Measurements from ENCODE around the gene CPNE1. TPM values are rescaled to one million over a fixed set of nuclear protein-coding genes. Genes with fewer than 3 reads are reported as not detected.

CPNE1 gene
- total RNA-seq, 1 experiment from 2014 or later: 217 TPM

GRCh38 chr20:35637276-35637675 lies 27.4 kb downstream of the CPNE1 start:
- ATAC-seq: no peak
- ChIA-PET CTCF (no interaction called here), POLR2A (interaction anchor here (0.5 kb wide), 1 partner anchor 9 kb away, joined by 8 read pairs; no protein-coding TSS in a partner anchor)
- no peaks in the 10 kb centered on the region for H3K36me3 ChIP-seq (ENCODE audit: control insufficient read depth, insufficient read depth, low read length)
- no TSS peak for BruUV-seq (replicated peaks)
- no peak overlapping the region for H3K27ac ChIP-seq (ENCODE audit: low read length)
- TF ChIP-seq TCF7L2 (IDR thresholded peaks at IDR 0.05; ENCODE audit: low read depth, low read length): no peak
- no peak for TF ChIP-seq POLR2AphosphoS5 (IDR thresholded peaks at IDR 0.05; ENCODE audit: low read depth, low read length)
- TF ChIP-seq, protein P1, sequence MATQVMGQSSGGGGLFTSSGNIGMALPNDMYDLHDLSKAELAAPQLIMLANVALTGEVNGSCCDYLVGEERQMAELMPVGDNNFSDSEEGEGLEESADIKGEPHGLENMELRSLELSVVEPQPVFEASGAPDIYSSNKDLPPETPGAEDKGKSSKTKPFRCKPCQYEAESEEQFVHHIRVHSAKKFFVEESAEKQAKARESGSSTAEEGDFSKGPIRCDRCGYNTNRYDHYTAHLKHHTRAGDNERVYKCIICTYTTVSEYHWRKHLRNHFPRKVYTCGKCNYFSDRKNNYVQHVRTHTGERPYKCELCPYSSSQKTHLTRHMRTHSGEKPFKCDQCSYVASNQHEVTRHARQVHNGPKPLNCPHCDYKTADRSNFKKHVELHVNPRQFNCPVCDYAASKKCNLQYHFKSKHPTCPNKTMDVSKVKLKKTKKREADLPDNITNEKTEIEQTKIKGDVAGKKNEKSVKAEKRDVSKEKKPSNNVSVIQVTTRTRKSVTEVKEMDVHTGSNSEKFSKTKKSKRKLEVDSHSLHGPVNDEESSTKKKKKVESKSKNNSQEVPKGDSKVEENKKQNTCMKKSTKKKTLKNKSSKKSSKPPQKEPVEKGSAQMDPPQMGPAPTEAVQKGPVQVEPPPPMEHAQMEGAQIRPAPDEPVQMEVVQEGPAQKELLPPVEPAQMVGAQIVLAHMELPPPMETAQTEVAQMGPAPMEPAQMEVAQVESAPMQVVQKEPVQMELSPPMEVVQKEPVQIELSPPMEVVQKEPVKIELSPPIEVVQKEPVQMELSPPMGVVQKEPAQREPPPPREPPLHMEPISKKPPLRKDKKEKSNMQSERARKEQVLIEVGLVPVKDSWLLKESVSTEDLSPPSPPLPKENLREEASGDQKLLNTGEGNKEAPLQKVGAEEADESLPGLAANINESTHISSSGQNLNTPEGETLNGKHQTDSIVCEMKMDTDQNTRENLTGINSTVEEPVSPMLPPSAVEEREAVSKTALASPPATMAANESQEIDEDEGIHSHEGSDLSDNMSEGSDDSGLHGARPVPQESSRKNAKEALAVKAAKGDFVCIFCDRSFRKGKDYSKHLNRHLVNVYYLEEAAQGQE (IDR thresholded peaks at IDR 0.05; ENCODE audit: insufficient read depth in 1 of 2, low read depth in 2 of 2, low read length in 1 of 2): no peak
- TF ChIP-seq CTCF (IDR thresholded peaks at IDR 0.05): no peak
- TF ChIP-seq SIN3A (IDR thresholded peaks at IDR 0.05; ENCODE audit: borderline replicate concordance, insufficient read depth, low read depth, low read length): no peak
- DNase-seq (ENCODE audit: low read depth, low spot score): no peak
- intact Hi-C loops (cut with micrococcal nuclease; ENCODE audit: unreplicated experiment): no loop called here
- H3K4me1 ChIP-seq (ENCODE audit: control insufficient read depth, insufficient read depth, low read length): no peaks in the 10 kb centered on the region
- H3K27me3 ChIP-seq (ENCODE audit: control insufficient read depth, insufficient read depth, low read length): no peaks in the 10 kb centered on the region
- H3K4me3 ChIP-seq (ENCODE audit: low read depth in 2 of 2, low read length in 2 of 2): no peak overlapping the region
- in situ Hi-C loops (cut with HindIII; ENCODE audit: low pct_unique_long_range_greater_than_20kb, low sequenced_read_pairs): no loop called here
- H3K9me3 ChIP-seq (ENCODE audit: control insufficient read depth, insufficient read depth, low read depth, low read length): no peaks in the 10 kb centered on the region

DNA sequence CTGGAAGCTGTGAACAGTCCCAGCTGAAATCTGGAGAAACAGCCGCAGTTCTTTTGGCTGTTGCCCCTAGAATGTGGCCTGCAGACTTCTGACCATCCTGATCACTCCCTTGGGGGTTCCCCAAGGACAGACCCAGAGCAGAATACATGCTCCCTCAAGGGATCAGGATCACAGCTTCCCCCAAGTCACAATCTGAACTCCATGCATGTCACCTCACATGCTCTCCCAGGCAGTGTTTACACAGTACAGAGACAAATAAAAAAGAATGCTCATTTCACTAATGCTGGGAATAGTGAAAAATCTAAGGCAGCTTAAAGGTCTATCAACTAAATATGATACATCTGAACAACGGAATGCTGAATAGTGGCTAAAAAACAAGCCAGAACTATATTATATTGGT lies 28.6 kb downstream of the CPNE1 start:
- in situ Hi-C loops (cut with HindIII; ENCODE audit: low pct_unique_long_range_greater_than_20kb, low sequenced_read_pairs): no loop called here
- DNase-seq (ENCODE audit: low read depth, low spot score): no peak
- no peak for TF ChIP-seq CTCF (IDR thresholded peaks at IDR 0.05)
- TF ChIP-seq SIN3A (IDR thresholded peaks at IDR 0.05; ENCODE audit: borderline replicate concordance, insufficient read depth, low read depth, low read length): no peak
- no peak for TF ChIP-seq TCF7L2 (IDR thresholded peaks at IDR 0.05; ENCODE audit: low read depth, low read length)
- TF ChIP-seq, protein P1 (IDR thresholded peaks at IDR 0.05; ENCODE audit: insufficient read depth in 1 of 2, low read depth in 2 of 2, low read length in 1 of 2): no peak
- no peak for TF ChIP-seq POLR2AphosphoS5 (IDR thresholded peaks at IDR 0.05; ENCODE audit: low read depth, low read length)
- ATAC-seq: no peak
- intact Hi-C loops (cut with micrococcal nuclease; ENCODE audit: unreplicated experiment): no loop called here
- H3K27ac ChIP-seq (ENCODE audit: low read length): no peak overlapping the region
- ChIA-PET POLR2A (no interaction called here), CTCF (no interaction called here)
- H3K36me3 ChIP-seq (ENCODE audit: control insufficient read depth, insufficient read depth, low read length): no peaks in the 10 kb centered on the region
- no peaks in the 10 kb centered on the region for H3K9me3 ChIP-seq (ENCODE audit: control insufficient read depth, insufficient read depth, low read depth, low read length)
- no peaks in the 10 kb centered on the region for H3K4me1 ChIP-seq (ENCODE audit: control insufficient read depth, insufficient read depth, low read length)
- H3K27me3 ChIP-seq (ENCODE audit: control insufficient read depth, insufficient read depth, low read length): no peaks in the 10 kb centered on the region
- H3K4me3 ChIP-seq (ENCODE audit: low read depth in 2 of 2, low read length in 2 of 2): no peak overlapping the region
- BruUV-seq (replicated peaks): no TSS peak
